Activated naive CD8-positive, alpha-beta T cell treated with anti-CD3 and anti-CD28 coated beads, Interleukin-2, amount 50 U/mL, for 16 hours (primary cell): Measurements from ENCODE around the gene TTF1.

Source experiments
- DNase-seq: peaks from one replicate; pipeline ENCODE4 v3.0.0-alpha.2; 2020; ENCODE audit warnings: low read depth, low spot score

Gene TTF1

GRCh38 chr9:132365986-132366385 is 40.7 kb downstream of the TTF1 start:
- no peak for DNase-seq

DNA sequence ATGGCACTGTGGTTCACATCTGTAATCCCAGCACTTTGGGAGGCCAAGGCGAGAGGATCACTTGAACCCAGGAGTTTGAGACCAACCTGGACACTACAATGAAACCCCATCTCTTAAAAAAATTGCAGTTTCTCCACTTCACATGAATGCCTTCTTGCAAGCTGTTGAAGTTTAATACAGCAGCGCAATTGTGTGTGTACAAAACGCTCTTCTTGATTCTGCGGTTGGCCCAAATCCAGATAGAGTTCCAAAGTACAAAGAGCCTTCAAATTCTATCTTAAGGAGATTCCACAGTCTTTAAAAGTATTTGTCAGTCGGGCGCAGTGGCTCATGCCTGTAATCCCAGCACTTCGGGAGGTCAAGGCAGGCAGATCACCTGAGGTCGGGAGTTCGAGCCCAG is 42.6 kb downstream of the TTF1 start:
- DNase-seq: no peak

GRCh38 chr9:132357764-132358163 is 48.9 kb downstream of the TTF1 start:
- no peak for DNase-seq

DNA sequence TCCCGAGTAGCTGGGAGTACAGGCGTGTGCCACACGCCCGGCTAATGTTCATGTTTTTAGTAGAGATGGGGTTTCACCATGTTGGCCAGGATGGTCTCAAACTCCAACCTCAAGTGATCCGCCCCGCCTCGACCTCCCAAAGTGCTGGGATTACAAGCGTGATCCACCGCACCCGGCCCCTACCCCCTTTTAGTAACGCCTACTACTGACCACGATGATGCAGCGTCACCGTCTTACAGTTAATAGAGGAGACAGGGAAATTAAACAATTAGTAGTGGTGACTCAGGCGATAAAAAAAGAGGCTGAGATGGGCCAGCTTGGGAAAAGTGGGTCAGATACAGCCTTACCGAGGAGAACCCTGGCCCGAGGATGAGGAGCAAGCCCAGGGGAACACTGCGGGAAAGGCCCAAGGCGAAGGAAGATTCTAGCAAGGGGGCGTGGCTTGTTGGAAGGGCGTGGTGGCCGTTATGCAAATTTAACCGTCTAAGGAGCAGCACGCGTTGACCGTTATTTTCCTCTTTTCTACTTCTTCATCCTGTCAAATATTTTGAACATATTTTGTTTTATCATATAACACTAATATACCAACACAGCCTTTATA is 50.2 kb downstream of the TTF1 start:
- no peak for DNase-seq

DNA sequence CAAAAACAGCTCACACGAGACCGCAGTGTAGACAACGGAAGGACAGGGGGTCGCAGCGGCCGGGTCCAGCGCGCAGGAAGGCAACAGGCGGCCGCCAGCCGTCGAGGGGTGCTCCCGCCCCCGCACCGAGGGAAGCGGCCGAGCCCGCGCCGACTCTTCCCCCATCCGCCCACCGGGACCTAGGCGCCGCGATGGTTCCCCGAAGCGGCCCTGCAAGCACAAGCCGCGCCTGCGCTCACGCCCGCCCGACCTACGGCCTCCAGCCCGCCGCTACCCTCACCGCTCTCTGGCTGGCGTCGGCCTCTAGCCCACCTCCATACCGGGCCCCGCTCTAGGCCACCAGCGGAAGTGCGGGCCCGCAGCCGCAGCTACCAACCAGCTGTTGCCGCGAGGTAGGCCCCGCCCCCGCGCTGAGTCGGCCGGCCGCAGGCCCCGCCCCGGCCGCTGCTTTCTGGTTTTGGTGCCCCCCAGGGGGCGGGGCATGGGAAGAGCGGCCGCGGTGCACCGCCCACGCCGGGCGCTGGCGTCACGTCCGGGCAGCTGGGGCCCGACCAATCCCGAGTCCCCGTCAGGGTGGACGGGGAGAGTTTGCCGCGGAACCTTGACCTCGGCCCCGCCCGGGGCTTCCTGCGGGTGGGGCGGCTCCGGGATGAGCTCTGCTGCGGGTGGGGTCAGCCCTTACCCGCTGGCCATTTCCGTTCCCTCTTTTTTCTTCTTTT is 51.8 kb downstream of the TTF1 start, which contains the start of gene SETX:
Gene SETX (minus strand): TSS at position 350 of the 719 bp plus-strand sequence. CDS start 5,558 bp downstream, outside the sequence.
- peak; percentile 98 for DNase-seq

- DNase-seq: no peak
Observed at GRCh38 chr9:132351404-132352045, 55.1 kb downstream of the TTF1 start.

GRCh38 chr9:132350861-132351315 is 55.8 kb downstream of the TTF1 start:
- DNase-seq: no peak

- DNase-seq: no peak
Observed at GRCh38 chr9:132348676-132349075, 58.0 kb downstream of the TTF1 start.

- no peak for DNase-seq
Observed at GRCh38 chr9:132346177-132346576, 60.5 kb downstream of the TTF1 start.

DNA sequence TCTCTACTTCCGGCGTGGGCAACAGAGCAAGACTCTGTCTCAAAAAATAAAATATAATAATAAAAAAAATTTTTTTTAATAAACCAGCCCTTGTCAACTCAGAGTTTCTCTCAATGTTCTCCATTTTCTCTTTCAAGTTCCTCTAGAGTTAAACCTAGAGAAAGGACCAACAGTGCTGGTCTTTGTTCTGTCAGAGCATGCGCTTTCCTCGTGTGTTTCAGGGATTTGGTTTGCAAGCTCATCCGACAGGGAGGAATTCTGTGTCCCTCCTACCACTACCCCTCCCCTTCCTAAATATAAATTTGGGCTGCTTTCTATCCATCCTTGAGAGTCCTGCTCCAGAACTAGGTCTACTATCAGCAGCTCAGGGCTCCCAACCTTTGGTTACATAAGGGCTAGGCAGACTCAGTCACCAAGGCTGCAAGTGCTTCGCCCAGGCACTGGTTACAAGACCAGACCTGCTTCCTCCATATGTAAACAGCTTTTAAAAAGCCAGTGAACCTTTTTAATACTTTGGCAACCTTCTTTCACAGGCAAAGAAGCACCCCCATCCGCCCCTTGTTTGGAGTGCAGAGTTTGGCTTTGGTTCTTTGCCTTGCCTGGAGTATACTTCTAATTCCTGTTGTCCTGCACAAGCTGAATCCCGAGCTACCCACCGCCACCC is 65.3 kb downstream of the TTF1 start:
- DNase-seq: no peak

DNA sequence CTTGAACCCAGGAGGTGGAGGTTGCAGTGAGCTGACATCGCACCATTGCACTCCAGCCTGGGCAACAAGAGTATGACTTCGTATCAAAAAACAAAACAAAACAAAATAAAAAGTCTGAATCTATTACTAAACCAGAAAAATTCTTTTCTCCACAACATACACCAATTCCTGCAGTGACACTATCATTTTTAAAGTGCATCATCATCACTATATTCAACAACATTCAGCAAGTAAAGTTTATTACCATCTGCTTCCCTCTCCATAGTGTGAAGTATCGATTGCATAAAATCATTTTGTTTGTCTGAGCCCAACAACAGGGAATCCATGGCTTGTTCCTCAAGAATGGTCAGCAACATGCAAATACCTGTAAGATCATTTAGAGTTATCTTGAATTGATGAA is 72.3 kb downstream of the TTF1 start:
- DNase-seq: no peak

DNA sequence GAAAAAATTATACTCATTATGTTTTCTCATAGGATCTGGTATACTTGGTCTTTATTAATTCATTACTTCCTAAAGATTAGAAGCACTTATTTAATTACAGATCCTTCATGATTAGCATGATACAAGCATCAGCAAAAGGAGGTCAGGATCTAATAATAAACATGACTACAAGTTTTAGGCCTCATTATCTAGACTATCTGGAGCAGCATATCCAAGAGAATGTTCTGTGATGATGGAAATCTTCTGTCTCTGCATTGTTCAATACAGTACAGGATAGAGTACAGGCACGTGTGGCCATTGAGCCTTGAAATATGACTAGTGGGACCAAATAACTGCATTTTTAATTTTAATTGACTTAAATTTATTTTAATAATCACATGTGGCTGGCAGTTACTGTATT is 73.1 kb downstream of the TTF1 start:
- DNase-seq: no peak

GRCh38 chr9:132328580-132328979 is 78.1 kb downstream of the TTF1 start:
- DNase-seq: no peak

DNA sequence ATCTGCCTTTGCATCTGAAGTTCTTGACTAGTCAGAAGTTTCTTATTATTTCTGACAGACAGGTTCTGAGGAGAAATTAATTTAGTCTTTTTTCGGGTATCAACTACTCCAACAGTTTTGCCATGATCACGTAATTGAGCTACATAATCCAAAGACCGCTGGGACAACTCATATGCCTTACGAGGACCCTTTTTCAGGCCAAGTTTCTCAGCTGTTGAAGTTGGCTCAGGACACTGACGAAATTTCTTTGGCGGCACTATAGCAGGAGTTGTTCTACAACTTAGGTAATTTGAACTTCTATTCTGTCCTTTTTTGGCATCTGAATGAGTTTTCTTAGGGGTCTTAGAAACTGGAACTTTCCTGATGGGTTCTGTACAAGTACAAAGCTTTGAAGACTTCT is 79.1 kb downstream of the TTF1 start:
- DNase-seq: no peak
